ENCODE measurements around the gene EIF4E2.

- TF ChIP-seq, protein P1, sequence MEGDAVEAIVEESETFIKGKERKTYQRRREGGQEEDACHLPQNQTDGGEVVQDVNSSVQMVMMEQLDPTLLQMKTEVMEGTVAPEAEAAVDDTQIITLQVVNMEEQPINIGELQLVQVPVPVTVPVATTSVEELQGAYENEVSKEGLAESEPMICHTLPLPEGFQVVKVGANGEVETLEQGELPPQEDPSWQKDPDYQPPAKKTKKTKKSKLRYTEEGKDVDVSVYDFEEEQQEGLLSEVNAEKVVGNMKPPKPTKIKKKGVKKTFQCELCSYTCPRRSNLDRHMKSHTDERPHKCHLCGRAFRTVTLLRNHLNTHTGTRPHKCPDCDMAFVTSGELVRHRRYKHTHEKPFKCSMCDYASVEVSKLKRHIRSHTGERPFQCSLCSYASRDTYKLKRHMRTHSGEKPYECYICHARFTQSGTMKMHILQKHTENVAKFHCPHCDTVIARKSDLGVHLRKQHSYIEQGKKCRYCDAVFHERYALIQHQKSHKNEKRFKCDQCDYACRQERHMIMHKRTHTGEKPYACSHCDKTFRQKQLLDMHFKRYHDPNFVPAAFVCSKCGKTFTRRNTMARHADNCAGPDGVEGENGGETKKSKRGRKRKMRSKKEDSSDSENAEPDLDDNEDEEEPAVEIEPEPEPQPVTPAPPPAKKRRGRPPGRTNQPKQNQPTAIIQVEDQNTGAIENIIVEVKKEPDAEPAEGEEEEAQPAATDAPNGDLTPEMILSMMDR (IDR thresholded peaks at IDR 0.05) = no peak
- no peak for TF ChIP-seq EZH2phosphoT487 (IDR thresholded peaks at IDR 0.05)
Observed at GRCh38 chr2:232573042-232573441, 22.6 kb downstream of the EIF4E2 start.
